Kidney glomerular epithelial cell (primary cell): ENCODE data around the gene TBX1.

Experiments
- DNase-seq: peaks from one replicate; lab custom pipeline; 2025; lab: John Stamatoyannopoulos, UW

TBX1 gene

GRCh38 chr22:19738664-19739447 is 21.7 kb upstream of the TBX1 start:
- no peak for DNase-seq

GRCh38 chr22:19739448-19739895 is 21.1 kb upstream of the TBX1 start:
- no peak for DNase-seq

- no peak for DNase-seq
Observed at GRCh38 chr22:19739911-19740449, 20.6 kb upstream of the TBX1 start.

GRCh38 chr22:19740586-19740985 is 20.0 kb upstream of the TBX1 start:
- DNase-seq: no peak

GRCh38 chr22:19741053-19741452 is 19.5 kb upstream of the TBX1 start:
- no peak for DNase-seq

- no peak for DNase-seq
Observed at GRCh38 chr22:19742160-19743066, 18.2 kb upstream of the TBX1 start.

GRCh38 chr22:19743081-19743480 is 17.5 kb upstream of the TBX1 start:
- DNase-seq: no peak

GRCh38 chr22:19743651-19744050 is 16.9 kb upstream of the TBX1 start:
- DNase-seq: no peak

GRCh38 chr22:19744350-19745006 is 16.1 kb upstream of the TBX1 start:
- no peak for DNase-seq

GRCh38 chr22:19745155-19746101 is 15.2 kb upstream of the TBX1 start:
- no peak for DNase-seq

GRCh38 chr22:19746726-19747125 is 13.9 kb upstream of the TBX1 start:
- DNase-seq: no peak

- no peak for DNase-seq
Observed at GRCh38 chr22:19747551-19747950, 13.0 kb upstream of the TBX1 start.

- no peak for DNase-seq
Observed at GRCh38 chr22:19748139-19748538, 12.4 kb upstream of the TBX1 start.

- no peak for DNase-seq
Observed at GRCh38 chr22:19748991-19749664, 11.4 kb upstream of the TBX1 start.

- no peak for DNase-seq
Observed at GRCh38 chr22:19749876-19750275, 10.7 kb upstream of the TBX1 start.

- peak; percentile 14 for DNase-seq
Observed at GRCh38 chr22:19750507-19751490, 9.8 kb upstream of the TBX1 start.

- DNase-seq: no peak
Observed at GRCh38 chr22:19751497-19752245, 8.9 kb upstream of the TBX1 start.

- no peak for DNase-seq
Observed at GRCh38 chr22:19753090-19753842, 7.3 kb upstream of the TBX1 start.
